HTERT RPE-1 (cell line): ENCODE data around the gene DCBLD1.

Experiments
- in situ Hi-C: fragments of 300-500 bp; cut with MboI; formaldehyde crosslinking; loops from 4 replicates; pipeline ENCODE4 v1.14.3; 2020; ENCODE audit warnings: low sequenced_read_pairs

DCBLD1 gene

GRCh38 chr6:117469791-117470190 is 12.7 kb upstream of the DCBLD1 start:
- in situ Hi-C loops: no loop called here

DNA sequence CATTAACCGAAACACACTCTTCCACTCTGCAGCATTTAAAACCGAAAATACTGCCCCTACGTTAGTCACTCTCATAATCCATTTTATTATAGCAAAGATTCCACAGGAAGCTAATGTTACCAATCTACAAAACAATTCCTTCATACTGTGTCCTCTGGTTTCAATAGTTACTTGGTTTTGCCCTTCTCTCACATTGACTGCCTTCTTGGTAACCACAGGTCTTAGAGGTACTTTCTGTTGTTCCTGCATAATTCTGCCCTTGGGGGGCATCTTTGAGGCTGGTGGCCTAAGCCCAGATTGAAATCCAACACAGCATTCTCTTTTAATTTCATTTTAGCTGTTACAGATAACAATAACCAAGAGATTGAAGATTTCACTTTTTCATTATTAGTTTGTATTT is 9.8 kb upstream of the DCBLD1 start:
- in situ Hi-C loops: no loop called here

GRCh38 chr6:117473401-117473800 is 9.1 kb upstream of the DCBLD1 start:
- in situ Hi-C loops: no loop called here

- in situ Hi-C loops: no loop called here
Observed at GRCh38 chr6:117477988-117478852, 4.3 kb upstream of the DCBLD1 start.

GRCh38 chr6:117478853-117479231 is 3.6 kb upstream of the DCBLD1 start:
- in situ Hi-C loops: no loop called here

- in situ Hi-C loops: no loop called here
Observed at GRCh38 chr6:117480651-117481050, 1.8 kb upstream of the DCBLD1 start.

GRCh38 chr6:117481278-117481925 is 1.1 kb upstream of the DCBLD1 start:
- in situ Hi-C loops: no loop called here

DNA sequence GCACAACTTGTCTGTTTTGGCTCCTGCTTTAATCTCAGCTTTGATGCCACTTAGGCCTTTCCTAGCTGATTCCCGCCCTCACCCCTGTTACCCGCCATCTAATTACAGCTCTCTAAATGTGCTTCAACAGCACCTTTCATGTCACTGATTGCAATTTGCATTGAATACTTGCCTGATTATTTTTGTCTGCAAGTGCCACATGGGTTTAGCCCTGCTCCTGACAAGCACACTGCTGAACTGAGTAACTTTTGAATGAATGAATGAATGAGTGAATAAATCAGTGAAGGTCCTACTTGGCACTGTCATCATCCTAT is 591 bp upstream of the DCBLD1 start:
- in situ Hi-C loops: no loop called here

DNA sequence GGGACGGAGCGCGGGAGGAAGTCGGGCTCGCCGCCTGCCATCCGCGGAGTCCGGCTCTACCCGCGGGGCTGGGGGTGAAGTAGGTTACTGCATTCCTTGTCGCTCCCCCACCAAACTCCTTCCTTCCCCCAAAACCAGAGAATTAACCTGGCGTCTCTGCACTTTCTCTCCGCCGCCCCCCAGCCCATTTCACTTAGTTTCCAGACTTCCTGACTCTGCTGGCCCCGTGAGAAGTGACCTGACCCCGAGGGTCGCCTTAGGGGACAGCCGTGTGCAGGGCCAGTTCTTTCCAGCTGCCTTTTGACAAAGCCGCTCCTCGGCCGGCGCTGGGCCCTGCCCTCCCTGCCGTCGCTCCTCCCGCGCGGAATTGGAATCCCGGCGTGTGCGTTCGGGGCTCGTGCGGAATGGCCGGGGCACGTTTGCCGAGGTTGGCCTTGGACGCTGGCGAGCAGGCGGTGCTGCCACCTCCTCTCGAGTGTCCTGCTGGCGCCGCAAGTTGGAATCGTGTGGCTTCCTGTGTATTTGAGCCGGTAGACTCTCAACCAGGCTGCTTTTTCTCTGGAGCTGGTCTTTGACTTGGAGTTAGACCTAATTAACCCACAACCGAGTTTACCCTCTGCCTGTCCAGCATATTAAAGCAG is 650 bp downstream of the DCBLD1 start:
- in situ Hi-C loops: no loop called here

- in situ Hi-C loops: no loop called here
Observed at GRCh38 chr6:117483645-117484016, 1.2 kb downstream of the DCBLD1 start.

- in situ Hi-C loops: no loop called here
Observed at GRCh38 chr6:117484052-117484646, 1.7 kb downstream of the DCBLD1 start.

DNA sequence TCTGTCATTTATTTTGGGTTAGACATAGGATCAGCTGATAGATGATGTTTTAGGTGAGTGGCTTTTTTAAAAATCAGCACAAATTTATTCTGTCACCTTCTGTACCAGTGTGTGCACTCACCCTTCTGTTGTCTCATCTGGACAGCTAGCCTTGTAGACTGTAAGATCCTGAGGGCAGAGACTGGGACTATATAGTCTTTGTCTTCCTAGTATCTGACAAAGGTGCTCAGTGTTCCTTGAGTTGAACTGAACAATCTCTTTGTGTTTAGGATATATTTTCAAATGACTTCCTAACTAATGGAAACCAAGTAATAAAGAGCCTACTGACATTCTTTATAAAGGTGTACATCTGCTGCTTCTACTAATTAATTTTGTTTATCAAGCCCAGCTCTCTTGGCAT is 3.0 kb downstream of the DCBLD1 start:
- in situ Hi-C loops: no loop called here

DNA sequence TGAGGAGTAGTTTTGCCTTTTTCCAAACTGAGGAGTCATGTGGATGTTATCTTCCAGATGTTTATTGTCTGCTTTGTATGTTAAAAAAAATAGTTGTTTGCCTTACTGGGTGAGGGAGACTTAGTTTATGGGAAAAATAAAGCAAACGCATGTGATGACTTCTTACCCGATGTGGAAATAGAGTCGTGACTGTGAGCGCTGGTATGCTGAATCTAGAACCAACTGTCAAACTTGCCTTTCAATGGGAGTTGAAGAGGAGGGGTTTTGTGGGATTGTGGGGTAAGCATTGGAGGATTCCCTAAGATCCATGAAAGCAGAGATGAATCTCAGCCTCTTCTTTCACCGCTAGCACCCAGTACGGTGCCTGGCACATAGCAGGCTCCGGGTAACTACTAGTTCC is 5.3 kb downstream of the DCBLD1 start:
- in situ Hi-C loops: no loop called here

DNA sequence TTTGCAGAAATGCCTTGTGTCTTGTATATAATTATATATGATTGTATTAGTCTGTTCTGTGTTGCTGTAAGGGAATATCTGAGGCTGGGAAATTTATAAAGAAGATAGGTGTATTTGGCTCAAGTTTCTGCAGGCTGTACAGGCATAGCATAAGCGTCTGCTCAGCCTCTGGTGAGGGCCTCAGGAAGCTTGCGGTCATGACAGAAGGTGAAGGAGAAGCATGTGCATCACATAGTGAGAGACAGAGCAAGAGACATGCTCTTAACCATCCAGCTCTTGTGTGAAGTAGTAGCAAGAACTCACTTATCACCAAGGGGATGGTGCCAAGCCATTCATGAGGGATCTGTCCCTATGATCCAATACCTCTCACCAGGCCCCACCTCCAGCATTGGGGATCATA is 6.5 kb downstream of the DCBLD1 start:
- in situ Hi-C loops: no loop called here

DNA sequence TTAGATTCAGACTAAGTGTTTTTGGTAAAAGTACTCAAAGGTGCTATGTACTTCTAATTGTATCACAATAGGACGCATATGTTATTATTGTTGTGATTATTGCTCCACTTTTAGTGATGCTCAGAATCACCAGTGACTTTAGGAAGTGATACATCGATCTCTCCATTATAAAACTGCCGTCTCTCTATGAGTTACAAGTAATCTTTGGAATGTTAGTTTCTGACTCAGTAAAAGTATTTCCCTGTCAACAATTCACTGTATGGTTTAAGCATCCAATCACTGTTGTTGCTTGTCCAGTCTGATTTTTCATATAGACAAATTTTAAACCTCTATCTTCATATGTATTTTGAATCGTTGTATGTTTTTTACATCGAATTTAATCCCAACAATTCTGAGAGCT is 9.4 kb downstream of the DCBLD1 start:
- in situ Hi-C loops: no loop called here

- in situ Hi-C loops: no loop called here
Observed at GRCh38 chr6:117493470-117493869, 11.0 kb downstream of the DCBLD1 start.

DNA sequence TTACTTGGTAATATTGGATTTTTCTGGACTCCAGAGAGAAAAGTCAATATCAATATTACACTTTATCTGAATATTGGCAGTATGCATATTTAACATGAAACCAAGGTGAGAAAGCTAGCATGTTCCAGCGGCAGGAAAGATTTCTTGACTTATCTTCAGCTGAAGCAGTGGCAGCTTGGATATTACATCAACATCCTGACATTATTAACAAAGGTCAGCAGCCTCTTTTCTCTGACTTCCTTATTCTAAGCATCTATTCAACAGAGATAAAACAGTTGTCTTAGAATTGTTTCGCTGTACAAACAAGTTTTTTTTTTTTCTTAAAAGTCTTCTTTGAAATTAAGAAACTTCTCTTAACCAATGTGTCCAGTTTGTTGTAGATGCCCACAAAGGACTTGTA is 11.8 kb downstream of the DCBLD1 start:
- in situ Hi-C loops: no loop called here

DNA sequence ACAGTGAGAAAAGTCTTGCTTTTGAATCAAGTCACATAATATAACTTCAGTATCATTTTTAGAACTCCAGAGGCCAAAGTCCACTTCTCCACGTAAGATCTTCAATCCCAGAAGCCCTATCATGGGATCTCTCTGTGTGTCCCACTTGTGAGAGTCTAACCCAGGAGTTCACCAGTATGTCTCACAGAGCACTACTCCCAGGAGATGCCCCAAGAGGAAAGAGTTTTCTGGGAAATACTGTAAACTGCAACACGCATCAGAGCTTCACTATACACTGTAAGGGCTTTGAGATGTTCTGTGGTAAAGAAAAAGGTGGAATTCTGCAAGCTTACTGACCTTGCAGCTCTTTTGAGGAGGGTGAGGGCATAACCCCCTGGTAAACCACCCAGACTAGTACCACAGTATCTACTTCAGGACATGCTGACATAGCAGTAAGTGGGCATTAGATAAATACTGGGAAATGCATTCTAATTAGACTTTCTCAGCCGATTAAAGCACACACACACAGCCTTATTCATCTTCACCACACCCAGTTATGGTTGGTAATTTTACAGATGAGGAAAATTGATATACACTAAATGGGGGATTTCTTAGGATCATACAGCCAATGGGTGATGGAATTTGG is 12.3 kb downstream of the DCBLD1 start:
- in situ Hi-C loops: no loop called here

DNA sequence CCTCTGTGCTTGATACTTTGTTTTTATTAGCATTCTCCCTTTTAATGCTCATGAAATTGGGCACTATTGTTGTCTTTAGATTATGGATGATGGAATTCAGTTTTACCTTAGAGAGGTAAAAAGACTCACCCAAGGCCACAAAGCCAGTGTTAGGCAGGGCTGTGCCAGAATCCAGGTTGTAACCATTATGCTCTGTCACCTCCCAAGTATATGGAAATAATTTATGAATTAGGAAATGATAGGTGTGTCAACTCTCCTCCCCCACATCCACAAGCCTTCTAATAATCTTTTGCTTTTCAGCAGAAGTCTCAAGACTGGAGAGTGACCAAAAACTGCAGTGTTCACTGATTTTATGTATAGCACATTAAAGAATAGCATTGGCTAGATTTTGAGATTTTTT is 13.0 kb downstream of the DCBLD1 start:
- in situ Hi-C loops: no loop called here

DNA sequence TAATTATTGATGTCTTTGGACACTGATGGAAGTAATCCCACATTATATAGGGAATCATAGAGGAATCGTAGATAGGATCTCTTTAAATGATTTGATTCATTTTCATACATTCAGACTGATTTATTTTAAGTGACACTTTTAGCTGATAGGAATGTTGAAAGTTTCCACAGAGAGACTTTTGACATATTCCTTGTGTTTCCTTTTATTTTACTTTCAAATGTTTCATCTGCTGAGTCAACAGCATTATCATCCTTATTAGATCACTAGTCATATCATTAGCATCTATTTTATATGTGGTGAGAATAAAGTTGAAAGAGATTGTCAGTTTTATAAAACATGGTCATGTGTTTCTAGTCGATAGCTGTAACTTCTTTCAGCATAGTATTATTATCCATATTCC is 13.4 kb downstream of the DCBLD1 start:
- in situ Hi-C loops: no loop called here

- in situ Hi-C loops: no loop called here
Observed at GRCh38 chr6:117496383-117496990, 14.0 kb downstream of the DCBLD1 start.
